ENCODE results near the gene NCKAP1. TPM values are rescaled to one million over a fixed set of nuclear protein-coding genes. Genes with fewer than 3 reads are reported as not detected.

The NCKAP1 gene
- total and polyA plus RNA-seq, 10 of the 15 experiments (the other 5 are each of a cell fraction or from before 2014, with no cell fraction given): 0.11 to 1.5 (median 0.52) TPM

GRCh38 chr2:183078464-183079138, 40.3 kb upstream of the NCKAP1 start, which contains the start of gene DUSP19 (continued):
- TF ChIP-seq SKIL (IDR thresholded peaks at IDR 0.05; ENCODE audit: low read depth, poor library complexity, severe bottlenecking) (no peak), TBL1XR1 (IDR thresholded peaks at IDR 0.05; ENCODE audit: low read depth, low read length) (no peak), ZNF384 (IDR thresholded peaks at IDR 0.05; ENCODE audit: borderline replicate concordance, low read depth, low read length) (no peak), RAD51 (IDR thresholded peaks at IDR 0.05) (no peak), TARDBP (IDR thresholded peaks at IDR 0.05; ENCODE audit: borderline replicate concordance) (no peak), ETV6 (conservative IDR thresholded peaks at IDR 0.05 in 1 of 2, IDR thresholded peaks at IDR 0.05 in 1 of 2; ENCODE audit: borderline replicate concordance in 1 of 2, low read depth in 1 of 2) (no peak; a peak in 1 of 4 replicates), MLLT1 (IDR thresholded peaks at IDR 0.05) (peak; percentile 76), TCF7 (IDR thresholded peaks at IDR 0.05; ENCODE audit: borderline replicate concordance) (no peak), NR2F1 (conservative IDR thresholded peaks at IDR 0.05) (no peak), STAT1 (conservative IDR thresholded peaks at IDR 0.05) (no peak), WRNIP1 (IDR thresholded peaks at IDR 0.05; ENCODE audit: borderline replicate concordance, low read depth, low read length) (no peak), EP300 (IDR thresholded peaks at IDR 0.05; ENCODE audit: borderline replicate concordance in 1 of 2, control insufficient read depth in 1 of 2, low read depth in 2 of 2, low read length in 2 of 2) (no peak), HDAC6 (IDR thresholded peaks at IDR 0.05; ENCODE audit: unreplicated experiment) (no peak), NR2C1 (IDR thresholded peaks at IDR 0.05) (no peak), CEBPZ (IDR thresholded peaks at IDR 0.05; ENCODE audit: low read depth, low read length) (no peak), EGR1 (IDR thresholded peaks at IDR 0.05; ENCODE audit: borderline replicate concordance in 1 of 2, low read depth in 2 of 2, low read length in 2 of 2) (no peak), PML (IDR thresholded peaks at IDR 0.05; ENCODE audit: low read length) (peak; percentile 71), MEF2A (IDR thresholded peaks at IDR 0.05; ENCODE audit: insufficient read depth, low read depth, low read length) (no peak), ZNF24 (IDR thresholded peaks at IDR 0.05) (no peak), FOXK2 (IDR thresholded peaks at IDR 0.05) (no peak), E4F1 (IDR thresholded peaks at IDR 0.05; ENCODE audit: borderline replicate concordance, partially characterized antibody) (peak; percentile 75)
